ENCODE measurements around the gene NWD2. TPM values are rescaled to one million over a fixed set of nuclear protein-coding genes. Genes with fewer than 3 reads are reported as not detected.

The NWD2 gene
- polyA plus RNA-seq, 3 donors, result not detected

DNA sequence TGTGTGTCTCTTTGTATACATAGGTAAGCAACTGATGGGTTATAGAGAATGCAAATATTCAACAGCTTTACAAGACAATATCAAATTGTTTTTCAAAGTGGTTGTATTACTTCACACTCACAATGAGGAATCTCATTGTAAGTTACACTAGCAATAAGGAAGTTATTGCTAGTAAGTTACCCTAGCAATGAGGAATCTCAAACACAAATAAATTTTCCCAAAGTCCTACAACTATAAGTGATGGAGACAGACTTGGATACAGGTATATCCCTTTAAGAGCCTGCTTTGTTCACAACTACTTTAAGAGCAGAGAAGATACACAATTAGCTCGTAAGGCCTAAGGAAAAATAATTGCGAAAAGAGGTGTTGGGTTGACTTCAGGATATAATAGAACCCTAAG lies 28.3 kb upstream of the NWD2 start:
- H3K9me3 ChIP-seq (replicated peaks in 1 of 2; ENCODE audit: control insufficient read depth in 1 of 2, insufficient read depth in 1 of 2, low read length in 2 of 2), result no peaks in the 10 kb centered on the region

DNA sequence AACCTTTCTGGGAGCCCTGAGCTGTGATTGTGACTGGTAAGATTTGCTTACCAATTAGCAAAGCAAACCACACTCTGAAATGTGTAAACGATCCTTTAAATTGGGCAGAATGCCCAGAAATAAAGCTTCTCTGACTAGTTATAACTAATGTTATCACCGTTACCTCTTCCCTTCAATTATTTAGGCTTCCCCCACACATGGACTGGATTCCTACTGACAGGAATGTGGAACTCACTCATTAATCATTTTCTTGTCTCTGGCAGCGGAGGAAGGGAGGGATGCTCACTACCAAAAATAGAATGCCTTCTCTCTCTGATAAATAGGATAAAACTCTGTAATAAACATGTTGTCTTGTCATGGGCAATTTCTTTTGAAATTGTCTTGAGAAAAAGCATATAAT lies 25.3 kb upstream of the NWD2 start:
- Histone ChIP-seq H3K36me3 (replicated peaks in 1 of 2; ENCODE audit: control insufficient read depth in 1 of 2, insufficient read depth in 2 of 2, low read length in 2 of 2) (no peaks in the 10 kb centered on the region), H2AFZ (ENCODE audit: insufficient read depth, low read depth, low read length, poor library complexity, severe bottlenecking) (no peak overlapping the region), H3K27ac (ENCODE audit: low read depth in 1 of 2, low read length in 2 of 2) (no peak overlapping the region), H3K9ac (ENCODE audit: insufficient read depth, low read length, poor library complexity, severe bottlenecking) (no peak overlapping the region), H3K4me3 (replicated peaks in 1 of 3; ENCODE audit: low read depth in 2 of 3, low read length in 3 of 3) (no peak overlapping the region), H3K9me3 (replicated peaks in 1 of 2; ENCODE audit: control insufficient read depth in 1 of 2, insufficient read depth in 1 of 2, low read length in 2 of 2) (no peaks in the 10 kb centered on the region), H3K4me2 (replicated peaks; ENCODE audit: extremely low read depth, low read length, poor library complexity, severe bottlenecking) (no peak overlapping the region), H4K20me1 (ENCODE audit: insufficient read depth, low read length) (no peaks in the 10 kb centered on the region), H3K27me3 (ENCODE audit: control insufficient read depth in 2 of 2, insufficient read depth in 2 of 2, low read length in 2 of 2) (no peaks in the 10 kb centered on the region), H3K79me2 (ENCODE audit: insufficient read depth, low read length) (no peaks in the 10 kb centered on the region), H3K4me1 (ENCODE audit: control insufficient read depth in 1 of 2, insufficient read depth in 2 of 2, low read length in 2 of 2) (no peaks in the 10 kb centered on the region)
- Mint-ChIP-seq H3K4me1 (peaks cover 2% of the 10 kb centered on the region), H3K27ac (no peak overlapping the region), H3K9me3 (peaks cover 0 to 5% (median 0%) of the 10 kb centered on the region in 7 donors), H3K27me3 (ENCODE audit: low read depth in 3 of 3) (peaks cover 0 to 5% (median 0%) of the 10 kb centered on the region in 3 donors), H3K36me3 (no peaks in the 10 kb centered on the region), H3K4me3 (no peak overlapping the region)
- intact Hi-C loops (cut with micrococcal nuclease), result no loop called here
- 50% methylated on average over 1 of the region's 3 CpGs for WGBS (ENCODE audit: insufficient coverage)
- TF ChIP-seq, protein P1, sequence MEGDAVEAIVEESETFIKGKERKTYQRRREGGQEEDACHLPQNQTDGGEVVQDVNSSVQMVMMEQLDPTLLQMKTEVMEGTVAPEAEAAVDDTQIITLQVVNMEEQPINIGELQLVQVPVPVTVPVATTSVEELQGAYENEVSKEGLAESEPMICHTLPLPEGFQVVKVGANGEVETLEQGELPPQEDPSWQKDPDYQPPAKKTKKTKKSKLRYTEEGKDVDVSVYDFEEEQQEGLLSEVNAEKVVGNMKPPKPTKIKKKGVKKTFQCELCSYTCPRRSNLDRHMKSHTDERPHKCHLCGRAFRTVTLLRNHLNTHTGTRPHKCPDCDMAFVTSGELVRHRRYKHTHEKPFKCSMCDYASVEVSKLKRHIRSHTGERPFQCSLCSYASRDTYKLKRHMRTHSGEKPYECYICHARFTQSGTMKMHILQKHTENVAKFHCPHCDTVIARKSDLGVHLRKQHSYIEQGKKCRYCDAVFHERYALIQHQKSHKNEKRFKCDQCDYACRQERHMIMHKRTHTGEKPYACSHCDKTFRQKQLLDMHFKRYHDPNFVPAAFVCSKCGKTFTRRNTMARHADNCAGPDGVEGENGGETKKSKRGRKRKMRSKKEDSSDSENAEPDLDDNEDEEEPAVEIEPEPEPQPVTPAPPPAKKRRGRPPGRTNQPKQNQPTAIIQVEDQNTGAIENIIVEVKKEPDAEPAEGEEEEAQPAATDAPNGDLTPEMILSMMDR (IDR thresholded peaks at IDR 0.05), result no peak
- no peak for DNase-seq

More for the DNA sequence above, 28.3 kb upstream of the NWD2 start:
- H3K4me3 ChIP-seq (replicated peaks in 1 of 3; ENCODE audit: low read depth in 2 of 3, low read length in 3 of 3), result no peak overlapping the region
- intact Hi-C loops (cut with micrococcal nuclease), result no loop called here
- WGBS (ENCODE audit: insufficient coverage), result no CpG with 5 or more reads among the region's 2 CpGs
- no peak overlapping the region for H3K27ac ChIP-seq (ENCODE audit: low read depth in 1 of 2, low read length in 2 of 2)
- H2AFZ ChIP-seq (ENCODE audit: insufficient read depth, low read depth, low read length, poor library complexity, severe bottlenecking), result no peak overlapping the region
- peaks cover 0 to 5% (median 3%) of the 10 kb centered on the region in 3 donors for H3K27me3 Mint-ChIP-seq (ENCODE audit: low read depth in 3 of 3)
- H3K9me3 Mint-ChIP-seq, result peaks cover 0 to 2% (median 0%) of the 10 kb centered on the region in 7 donors
- no peaks in the 10 kb centered on the region for H3K36me3 ChIP-seq (replicated peaks in 1 of 2; ENCODE audit: control insufficient read depth in 1 of 2, insufficient read depth in 2 of 2, low read length in 2 of 2)
- no peaks in the 10 kb centered on the region for H4K20me1 ChIP-seq (ENCODE audit: insufficient read depth, low read length)
- no peak for DNase-seq
- H3K79me2 ChIP-seq (ENCODE audit: insufficient read depth, low read length), result no peaks in the 10 kb centered on the region
- H3K27me3 ChIP-seq (ENCODE audit: control insufficient read depth in 2 of 2, insufficient read depth in 2 of 2, low read length in 2 of 2), result no peaks in the 10 kb centered on the region
- H3K27ac Mint-ChIP-seq, result no peak overlapping the region
- H3K4me2 ChIP-seq (replicated peaks; ENCODE audit: extremely low read depth, low read length, poor library complexity, severe bottlenecking), result no peak overlapping the region
- peaks cover 2% of the 10 kb centered on the region for H3K4me1 Mint-ChIP-seq
- TF ChIP-seq, protein P1 (IDR thresholded peaks at IDR 0.05), result no peak
- H3K4me3 Mint-ChIP-seq, result no peak overlapping the region
- no peaks in the 10 kb centered on the region for H3K36me3 Mint-ChIP-seq
- H3K9ac ChIP-seq (ENCODE audit: insufficient read depth, low read length, poor library complexity, severe bottlenecking), result no peak overlapping the region
- no peaks in the 10 kb centered on the region for H3K4me1 ChIP-seq (ENCODE audit: control insufficient read depth in 1 of 2, insufficient read depth in 2 of 2, low read length in 2 of 2)
